HepG2 (cell line): ENCODE results near the gene POLE3. TPM values are rescaled to one million over a fixed set of nuclear protein-coding genes. Genes with fewer than 3 reads are reported as not detected.

ENCODE experiments used
- ATAC-seq: fragments of 200-7000 bp; cut with Tn5 transposase; 3 replicates; pipeline ENCODE4 v1.9.1; 2020; ENCODE audit warnings: mild to moderate bottlenecking, moderate library complexity
- BruUV-seq: library from RNA; stranded (reverse); fragments of 400-500 nt; replicated peaks from 2 replicates; lab custom pipeline; 2021; lab: Mats Ljungman, UMichigan
- CTCF ChIA-PET: fragments of 300-600 bp; formaldehyde crosslinking; extraction: SDS; loops from one replicate; lab custom pipeline; 2021; ENCODE audit warnings: low total read pairs, inconsistent platforms, low intra/inter-chr PET ratio; lab: Yijun Ruan, JAX
- POLR2A ChIA-PET: fragments of 350-600 bp; sonication (Branson Sonifier 250); formaldehyde crosslinking; loops from one replicate; lab custom pipeline; 2020; ENCODE audit warnings: antibody characterized with exemption, inconsistent platforms; lab: Yijun Ruan, JAX
- DNase-seq: peaks from one replicate; pipeline ENCODE4 v3.0.0-alpha.2; 2015; ENCODE audit warnings: low spot score
- FAIRE-seq: peaks from 3 replicates; lab custom pipeline; 2011; peaks lifted over from hg19 to GRCh38; lab: Jason Lieb, UNC
- H2AFZ ChIP-seq: one replicate; pipeline ENCODE4 v1.6.1; 2011; ENCODE audit warnings: low read length, inconsistent platforms
- H3K27ac ChIP-seq: fragments of 300-600 bp; 3 replicates; pipeline ENCODE4 v1.8.0; 2011; ENCODE audit warnings: mixed run types, mild to moderate bottlenecking, mixed read lengths, low read length, inconsistent platforms; ENCODE audit not compliant: insufficient read depth; ENCODE audit errors: extremely low read length
- H3K27me3 ChIP-seq, 2 experiments: fragments of 200-600 bp in 1 of 2; 2 replicates in 1 of 2; 3 replicates in 1 of 2; pipeline versions ENCODE4 v1.6.0 to v1.8.0; 2011; ENCODE audit warnings: low read length in 2 of 2, mild to moderate bottlenecking in 2 of 2, moderate library complexity in 2 of 2, inconsistent platforms in 1 of 2; ENCODE audit not compliant: insufficient read depth in 2 of 2, control insufficient read depth in 1 of 2
- H3K36me3 ChIP-seq, 2 experiments: fragments of 200-600 bp in 1 of 2; replicated peaks in 1 of 2; 2 replicates in 1 of 2; 3 replicates in 1 of 2; pipeline versions ENCODE4 v1.5.1 to v1.8.0; 2011; ENCODE audit warnings: low read length in 2 of 2, inconsistent platforms in 1 of 2; ENCODE audit not compliant: insufficient read depth in 2 of 2, control insufficient read depth in 1 of 2
- H3K4me1 ChIP-seq: 2 replicates; pipeline ENCODE4 v1.5.1; 2012; ENCODE audit warnings: low read length, inconsistent platforms; ENCODE audit not compliant: insufficient read depth
- H3K4me2 ChIP-seq: 2 replicates; pipeline ENCODE4 v1.6.0; 2011; ENCODE audit warnings: low read depth, low read length, inconsistent platforms
- H3K4me3 ChIP-seq, 3 experiments: fragments of 200-600 bp in 1 of 3; sonication (generic), shearing (Covaris generic) in 1 of 3; replicated peaks in 1 of 3; 2 replicates each; pipeline ENCODE4 v1.5.1; 2011 to 2016; ENCODE audit warnings: low read length in 3 of 3, inconsistent platforms in 2 of 3, low read depth in 2 of 3, mild to moderate bottlenecking in 2 of 3, control low read depth in 1 of 3, mixed read lengths in 1 of 3; ENCODE audit not compliant: insufficient read depth in 1 of 3
- H3K79me2 ChIP-seq: one replicate; pipeline ENCODE4 v1.6.1; 2011; ENCODE audit warnings: low read length, inconsistent platforms; ENCODE audit not compliant: insufficient read depth
- H3K9ac ChIP-seq: 2 replicates; pipeline ENCODE4 v1.6.0; 2011; ENCODE audit warnings: mild to moderate bottlenecking, low read depth, low read length, inconsistent platforms; ENCODE audit not compliant: insufficient read depth
- H3K9me3 ChIP-seq: 2 replicates; pipeline ENCODE4 v1.5.1; 2012; ENCODE audit warnings: mild to moderate bottlenecking, low read length
- H4K20me1 ChIP-seq: 2 replicates; pipeline ENCODE4 v1.6.0; 2011; ENCODE audit warnings: inconsistent platforms, mild to moderate bottlenecking, low read length, moderate library complexity; ENCODE audit not compliant: insufficient read depth
- AGO1 ChIP-seq: fragments of 200-400 bp; formaldehyde crosslinking; IDR thresholded peaks from 2 replicates; pipeline ENCODE4 v1.6.1; 2017; ENCODE audit warnings: mild to moderate bottlenecking, low read depth, low read length, moderate library complexity; ENCODE audit not compliant: poor library complexity, severe bottlenecking
- AKAP8 ChIP-seq: sonication (generic); formaldehyde crosslinking; IDR thresholded peaks from 2 replicates; pipeline ENCODE4 v1.5.1; 2020; ENCODE audit warnings: mild to moderate bottlenecking, missing genetic modification reagents
- ATF5 ChIP-seq: sonication (generic); formaldehyde crosslinking; IDR thresholded peaks from 2 replicates; pipeline ENCODE4 v1.4.0; 2020; ENCODE audit warnings: mild to moderate bottlenecking, low read depth, missing genetic modification reagents
- BRCA1 ChIP-seq: sonication (generic); formaldehyde crosslinking; IDR thresholded peaks from 2 replicates; pipeline ENCODE4 v1.4.0; 2020; ENCODE audit warnings: missing genetic modification reagents
- DBP ChIP-seq: sonication (generic); formaldehyde crosslinking; IDR thresholded peaks from 2 replicates; pipeline ENCODE4 v1.4.0; 2020; ENCODE audit warnings: missing genetic modification reagents; ENCODE audit errors: not compliant biosample characterization
- EEA1 ChIP-seq: sonication (generic); formaldehyde crosslinking; IDR thresholded peaks from 2 replicates; pipeline ENCODE4 v1.5.1; 2020; ENCODE audit warnings: mild to moderate bottlenecking, missing genetic modification reagents, borderline replicate concordance
- HDAC6 ChIP-seq: fragments of 200-600 bp; sonication (generic); IDR thresholded peaks from 2 replicates; pipeline ENCODE4 v1.7.0; 2017; ENCODE audit warnings: mild to moderate bottlenecking, antibody characterized with exemption, low read length, low read depth
- MXD1 ChIP-seq: sonication (generic); formaldehyde crosslinking; IDR thresholded peaks from 2 replicates; pipeline ENCODE4 v1.4.0; 2020; ENCODE audit warnings: mild to moderate bottlenecking, missing genetic modification reagents
- PLSCR1 ChIP-seq: sonication (generic); formaldehyde crosslinking; IDR thresholded peaks from 2 replicates; pipeline ENCODE4 v1.5.0; 2020; ENCODE audit warnings: missing genetic modification reagents, mild to moderate bottlenecking, borderline replicate concordance
- TERF1 ChIP-seq: sonication (generic); formaldehyde crosslinking; IDR thresholded peaks from 2 replicates; pipeline ENCODE4 v1.8.0; 2022; ENCODE audit warnings: mild to moderate bottlenecking, missing genetic modification reagents, moderate library complexity
- THAP9 ChIP-seq: sonication (generic); formaldehyde crosslinking; IDR thresholded peaks from 2 replicates; pipeline ENCODE4; 2020; ENCODE audit warnings: missing genetic modification reagents, mild to moderate bottlenecking, borderline replicate concordance
- ZBTB49 ChIP-seq: sonication (generic); formaldehyde crosslinking; IDR thresholded peaks from 2 replicates; pipeline ENCODE4 v1.4.0; 2020; ENCODE audit warnings: missing genetic modification reagents, borderline replicate concordance
- ZNF484 ChIP-seq: sonication (generic); formaldehyde crosslinking; IDR thresholded peaks from 2 replicates; pipeline ENCODE4 v1.5.1; 2020; ENCODE audit warnings: mild to moderate bottlenecking, low read depth, missing genetic modification reagents, borderline replicate concordance
- in situ Hi-C: cut with HindIII; loops from 2 replicates; pipeline ENCODE4 v1.10.0; 2017; ENCODE audit warnings: low pct_unique_long_range_greater_than_20kb; ENCODE audit not compliant: extremely low pct_ligation_motif_present
- intact Hi-C: fragments of 100-400 bp; cut with micrococcal nuclease; formaldehyde crosslinking; loops from one replicate; pipeline ENCODE4 v1.10.0; 2022; ENCODE audit not compliant: unreplicated experiment
- polyA plus RNA-seq, 8 experiments: library from polyadenylated mRNA; depleted of rRNA in 3 of 8; stranded (reverse) in 7 of 8; unstranded in 1 of 8; fragments of >200 nt; fragmentation: Illumina TruSeq in 4 of 8; extraction: Trizol in 4 of 8; gene quantifications; 2 replicates each; pipeline versions ENCODE4 v1.2.1 to v1.2.3, GENCODE V29; 2011 to 2016; ENCODE audit warnings: low read depth in 4 of 8, missing spikeins in 1 of 8, mixed read lengths in 1 of 8; ENCODE audit not compliant: insufficient read depth in 1 of 8
- total RNA-seq, 5 experiments: library from RNA; depleted of rRNA; stranded (reverse); fragments of >200 nt; fragmentation: Illumina TruSeq; extraction: Trizol; gene quantifications; 2 replicates each; pipeline ENCODE4 v1.2.3, GENCODE V29; 2016; ENCODE audit warnings: low read depth in 1 of 5

Gene POLE3
- total and polyA plus RNA-seq, 2 of the 13 experiments (the other 11 are each of a cell fraction or from before 2014, with no cell fraction given): 36.0 to 77.2 TPM

GRCh38 chr9:113431191-113431590 lies 20.7 kb upstream of the POLE3 start:
- Histone ChIP-seq H3K79me2 (no peaks in the 10 kb centered on the region), H3K36me3 (no peaks in the 10 kb centered on the region), H2AFZ (no peak overlapping the region), H3K4me3 (no peak overlapping the region), H3K4me1 (no peaks in the 10 kb centered on the region), H3K4me2 (no peak overlapping the region), H4K20me1 (no peaks in the 10 kb centered on the region), H3K27ac (no peak overlapping the region), H3K27me3 (peaks cover 3 to 4% of the 10 kb centered on the region in 2 experiments; a peak in 2 of 5 replicates), H3K9me3 (no peaks in the 10 kb centered on the region), H3K9ac (no peak overlapping the region)
- DNase-seq (no peak), ATAC-seq (no peak), FAIRE-seq (no peak)
- TF ChIP-seq TERF1 (CRISPR knock-in tag): no peak
- no peak for TF ChIP-seq PLSCR1 (CRISPR knock-in tag)
- no peak for TF ChIP-seq AKAP8 (CRISPR knock-in tag)
- TF ChIP-seq THAP9: no peak
- TF ChIP-seq ZNF484 (CRISPR knock-in tag): no peak
- TF ChIP-seq AGO1: no peak
- no peak for TF ChIP-seq EEA1 (CRISPR knock-in tag)
- TF ChIP-seq HDAC6: no peak
- no peak for TF ChIP-seq ZBTB49 (CRISPR knock-in tag)
- no peak for TF ChIP-seq ATF5 (CRISPR knock-in tag)
- no peak for TF ChIP-seq BRCA1 (CRISPR knock-in tag)
- no peak for TF ChIP-seq DBP (CRISPR knock-in tag)
- TF ChIP-seq MXD1 (CRISPR knock-in tag): no peak
- ChIA-PET POLR2A (no interaction called here), CTCF (no interaction called here)
- intact Hi-C loops (no loop called here), in situ Hi-C loops (no loop called here)
- BruUV-seq: no TSS peak
